GM19238 (cell line): ENCODE results near the gene PCDH1.

Experiments
- DNase-seq: peaks from one replicate; pipeline ENCODE4 v3.0.0; 2011; ENCODE audit warnings: low spot score; ENCODE audit not compliant: insufficient read length

The PCDH1 gene

DNA sequence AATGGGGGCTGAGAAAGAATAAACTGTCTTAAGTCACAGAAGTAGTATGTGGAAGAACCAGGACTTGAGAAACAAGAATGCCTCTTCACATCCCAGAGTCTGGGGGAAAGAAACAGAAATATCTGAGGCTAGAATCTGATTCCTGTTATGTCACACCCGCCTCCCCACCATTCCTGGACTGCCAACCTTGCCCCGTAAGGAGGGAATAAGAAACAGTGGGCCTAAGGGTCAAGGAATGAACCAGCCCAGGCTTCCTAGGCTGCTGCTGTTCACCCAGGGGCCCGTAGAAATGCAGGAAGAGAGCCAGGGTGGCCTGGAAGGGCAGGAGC lies 4.3 kb downstream of the PCDH1 start:
- no peak for DNase-seq

DNA sequence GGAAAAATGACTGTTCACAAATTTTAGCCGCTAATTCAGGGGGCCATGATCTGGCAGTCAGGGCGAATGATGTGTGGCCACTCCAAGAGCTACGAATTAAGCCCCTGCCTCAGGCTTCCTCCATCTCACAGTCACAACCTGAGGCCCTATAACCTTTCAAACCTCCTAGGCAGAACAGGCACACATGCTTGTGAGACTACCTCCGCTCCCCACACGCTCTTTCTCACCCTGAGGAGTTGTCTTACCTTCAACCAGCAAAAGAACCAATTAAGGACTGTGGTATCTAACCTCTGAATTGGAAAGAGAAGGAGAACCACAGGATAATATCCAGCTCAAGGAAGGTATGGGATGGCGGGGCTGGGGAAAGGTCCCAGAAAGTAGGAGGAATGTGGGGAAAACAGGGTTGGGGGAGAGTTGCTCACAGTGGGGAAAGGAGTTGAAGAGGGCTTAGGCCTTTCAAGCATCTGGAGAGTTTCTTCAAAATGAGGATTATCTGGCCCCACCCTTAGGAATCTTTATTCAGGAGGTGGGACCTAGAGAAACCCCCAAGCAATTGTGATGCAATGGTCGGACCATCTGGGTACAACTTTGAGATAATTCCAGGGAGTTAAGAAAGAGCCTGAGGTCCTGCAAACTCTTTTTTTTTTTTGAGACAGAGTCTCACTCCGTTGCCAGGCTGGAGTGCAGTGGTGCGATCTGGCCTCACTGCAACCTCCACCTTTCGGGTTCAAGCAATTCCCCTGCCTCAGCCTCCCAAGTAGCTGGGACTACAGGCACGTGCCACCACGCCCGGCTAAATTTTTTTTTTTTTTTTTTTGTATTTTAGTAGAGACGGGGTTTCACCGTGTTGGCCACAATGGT lies 5.5 kb downstream of the PCDH1 start:
- DNase-seq: no peak

DNA sequence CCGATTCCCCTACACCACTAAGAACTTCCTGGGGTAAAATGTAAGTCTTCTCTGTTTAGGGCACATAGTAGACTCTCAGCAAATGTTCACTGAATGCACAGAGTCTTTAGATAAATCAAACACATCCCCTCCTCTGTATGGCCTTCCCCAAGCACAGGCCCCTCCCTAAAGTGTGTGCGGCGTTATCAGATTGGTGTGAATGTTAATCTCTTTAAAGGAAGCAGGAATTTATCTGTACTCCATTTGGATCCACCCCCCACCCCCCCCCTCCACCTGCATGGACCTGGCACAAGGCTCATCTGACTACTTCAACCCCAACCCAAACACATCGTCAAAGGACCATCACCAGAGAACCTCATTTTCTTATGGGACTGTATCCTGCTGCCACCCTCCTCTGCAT lies 6.3 kb downstream of the PCDH1 start:
- no peak for DNase-seq

DNA sequence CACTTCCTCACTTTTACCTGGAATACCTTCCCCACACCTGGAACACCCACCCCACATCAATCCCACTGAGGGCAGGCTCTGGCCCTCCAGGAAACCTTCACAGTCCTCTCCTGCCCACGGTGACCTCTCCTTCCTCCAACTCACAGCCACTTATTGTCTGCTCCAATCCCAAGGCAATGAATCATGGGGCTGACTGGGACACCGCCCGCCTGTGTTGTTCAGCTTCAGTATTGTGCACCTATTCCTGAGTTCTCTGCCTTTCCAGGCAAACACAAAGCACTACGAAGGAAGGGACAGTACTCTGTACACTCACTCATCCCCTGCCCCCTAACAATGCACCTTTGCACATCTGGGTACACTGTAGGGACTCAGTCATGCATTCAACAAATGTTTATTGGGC lies 7.3 kb downstream of the PCDH1 start:
- DNase-seq: no peak

DNA sequence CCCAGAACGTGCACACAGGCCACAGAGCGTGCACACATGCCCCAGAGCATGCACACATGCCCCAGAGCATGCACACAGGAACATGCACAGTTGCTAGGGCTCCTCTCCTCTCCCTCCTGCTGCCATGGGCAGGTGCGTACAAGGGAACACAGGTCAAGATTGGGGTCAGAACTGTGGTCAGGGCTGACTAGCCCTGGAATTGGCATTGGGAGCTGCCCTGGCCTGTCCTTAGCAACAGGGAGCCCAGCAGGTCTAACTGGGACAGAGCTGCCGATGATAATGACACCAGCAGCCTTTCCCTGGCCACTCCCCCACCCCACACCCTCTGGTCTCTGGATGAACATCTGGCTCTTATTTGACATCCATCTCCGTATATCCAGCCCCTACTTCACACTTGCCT lies 8.0 kb downstream of the PCDH1 start:
- DNase-seq: no peak

DNA sequence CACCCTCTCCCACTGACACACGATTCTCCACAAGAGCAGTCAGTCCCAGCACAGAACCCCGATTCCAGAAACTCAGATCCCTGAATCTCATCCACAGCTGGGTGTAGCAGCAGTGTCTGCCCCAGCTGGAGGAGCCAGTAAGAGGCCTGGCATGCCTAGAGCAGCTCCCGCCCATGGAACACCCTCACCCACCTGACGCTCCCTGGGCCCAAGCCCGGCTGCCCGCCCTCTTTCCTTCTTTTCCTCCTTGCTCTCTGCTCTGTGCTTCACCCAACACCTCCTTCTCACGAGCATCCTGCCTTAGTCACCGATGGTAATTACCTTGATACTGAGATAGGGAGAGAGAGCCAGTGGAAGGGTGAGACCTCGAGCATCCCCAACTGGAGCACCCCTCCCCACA lies 8.7 kb downstream of the PCDH1 start:
- no peak for DNase-seq

DNA sequence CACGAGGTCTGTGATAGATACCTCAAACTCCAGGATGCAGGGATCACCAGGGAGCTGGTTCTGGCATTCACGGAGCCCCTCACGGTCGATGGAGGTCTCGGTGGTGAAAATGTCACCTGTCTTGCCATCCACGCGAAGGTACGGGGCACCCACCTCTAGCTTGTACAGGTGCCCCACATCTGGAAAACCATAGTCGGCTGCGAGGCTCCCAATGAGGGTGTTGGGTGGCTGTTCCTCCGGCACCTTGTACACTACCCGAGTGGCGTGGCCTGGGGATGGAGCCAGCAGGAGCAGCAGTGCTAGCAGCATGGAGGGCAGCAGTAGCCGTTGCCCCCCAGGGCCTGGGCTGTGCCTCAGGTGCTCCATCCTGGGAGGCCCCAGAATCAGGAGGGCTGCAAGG lies 9.2 kb downstream of the PCDH1 start:
- DNase-seq: no peak

DNA sequence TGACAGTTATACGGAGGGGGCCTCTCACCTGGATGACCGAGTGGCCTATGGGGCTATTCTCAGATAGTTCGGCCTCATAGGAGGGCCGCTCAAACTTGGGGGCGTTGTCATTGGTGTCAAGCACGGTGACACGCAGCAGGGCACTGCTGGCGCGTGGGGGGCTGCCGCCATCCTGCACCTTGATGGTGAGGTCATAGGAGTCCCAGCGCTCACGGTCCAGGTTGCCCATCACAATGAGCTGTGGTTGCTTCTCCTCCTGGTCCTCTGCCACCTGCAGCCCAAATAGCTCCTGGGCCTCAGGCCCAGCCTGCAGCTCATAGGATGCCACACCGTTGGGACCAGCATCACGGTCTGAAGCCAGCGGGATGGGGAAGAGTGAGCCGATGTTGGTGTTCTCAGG lies 9.7 kb downstream of the PCDH1 start:
- no peak for DNase-seq

DNA sequence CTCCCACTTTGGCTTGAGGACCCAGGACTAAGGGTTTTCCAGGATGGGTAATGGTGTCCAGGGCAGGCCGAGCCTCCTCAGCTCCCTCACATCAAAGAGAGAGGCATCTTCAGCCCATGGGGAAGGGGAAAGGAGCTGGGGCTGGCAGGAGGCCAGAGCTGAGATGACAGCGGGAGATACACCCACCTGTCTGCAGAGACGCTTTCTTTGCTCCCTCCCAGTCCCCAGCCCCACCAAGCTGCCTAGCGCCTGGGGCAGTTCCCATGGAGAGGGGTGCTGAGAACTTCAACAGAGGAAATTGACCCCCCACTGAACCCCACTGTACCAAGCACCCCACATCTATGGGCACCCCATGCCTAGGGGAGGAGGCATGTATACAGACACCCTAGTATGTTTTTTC lies 10.6 kb downstream of the PCDH1 start:
- DNase-seq: no peak

DNA sequence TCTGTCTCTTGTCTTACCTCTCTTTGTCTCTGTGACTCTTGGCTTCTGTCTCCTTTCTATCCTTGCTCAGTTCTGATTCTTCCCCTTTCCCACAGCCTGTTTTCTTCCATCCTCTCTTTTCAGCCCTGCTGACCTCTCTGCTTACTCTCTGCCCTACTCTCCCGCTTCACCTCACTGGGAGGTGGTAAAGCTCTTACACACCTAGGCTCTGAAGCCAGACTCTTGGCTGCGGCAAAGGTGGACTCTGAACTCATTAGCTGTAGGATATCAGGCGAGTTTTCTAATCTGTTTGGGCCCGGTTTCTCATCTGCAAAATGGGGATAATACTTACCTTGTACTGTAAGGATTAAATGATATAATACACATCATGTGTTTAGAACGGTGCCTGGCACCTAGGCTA lies 11.1 kb downstream of the PCDH1 start:
- DNase-seq: no peak

DNA sequence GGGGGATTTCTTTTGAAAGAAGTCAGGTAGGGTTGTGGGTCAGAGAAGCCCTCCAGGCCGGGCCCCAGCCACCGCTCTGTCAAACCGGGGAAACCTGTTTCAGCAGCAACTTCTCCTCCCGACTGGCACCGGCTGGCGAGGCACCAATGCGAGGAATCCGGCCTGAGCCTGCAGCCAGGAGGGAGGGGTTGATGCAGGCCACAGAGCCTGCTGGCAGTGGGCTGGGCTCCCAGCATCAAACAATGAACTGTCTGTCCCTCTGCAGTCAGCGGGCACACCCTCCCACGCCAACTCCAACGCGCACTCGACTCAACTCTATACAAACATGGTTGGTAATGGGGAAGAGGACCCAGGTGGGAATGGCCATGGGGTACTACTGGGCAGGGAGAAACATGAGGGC lies 12.1 kb downstream of the PCDH1 start:
- no peak for DNase-seq

DNA sequence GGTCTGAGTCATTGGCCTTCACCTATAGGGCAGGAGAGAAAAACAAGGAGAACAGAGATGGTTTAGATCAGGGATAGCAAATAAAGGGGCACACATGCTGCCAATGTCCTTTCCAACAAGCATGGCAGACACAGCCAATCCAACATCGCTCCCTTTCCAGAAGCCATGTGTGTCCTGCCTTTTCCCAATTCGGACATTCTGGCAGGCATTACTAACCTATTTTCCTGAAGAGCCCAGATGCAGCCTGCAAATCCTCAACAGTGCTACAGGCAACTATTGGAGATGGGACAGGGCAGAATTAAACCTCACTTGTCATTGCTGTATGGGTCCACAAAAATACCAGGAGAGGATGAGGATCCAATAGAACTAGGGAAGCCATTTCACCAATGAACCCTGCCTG lies 12.8 kb downstream of the PCDH1 start:
- no peak for DNase-seq

DNA sequence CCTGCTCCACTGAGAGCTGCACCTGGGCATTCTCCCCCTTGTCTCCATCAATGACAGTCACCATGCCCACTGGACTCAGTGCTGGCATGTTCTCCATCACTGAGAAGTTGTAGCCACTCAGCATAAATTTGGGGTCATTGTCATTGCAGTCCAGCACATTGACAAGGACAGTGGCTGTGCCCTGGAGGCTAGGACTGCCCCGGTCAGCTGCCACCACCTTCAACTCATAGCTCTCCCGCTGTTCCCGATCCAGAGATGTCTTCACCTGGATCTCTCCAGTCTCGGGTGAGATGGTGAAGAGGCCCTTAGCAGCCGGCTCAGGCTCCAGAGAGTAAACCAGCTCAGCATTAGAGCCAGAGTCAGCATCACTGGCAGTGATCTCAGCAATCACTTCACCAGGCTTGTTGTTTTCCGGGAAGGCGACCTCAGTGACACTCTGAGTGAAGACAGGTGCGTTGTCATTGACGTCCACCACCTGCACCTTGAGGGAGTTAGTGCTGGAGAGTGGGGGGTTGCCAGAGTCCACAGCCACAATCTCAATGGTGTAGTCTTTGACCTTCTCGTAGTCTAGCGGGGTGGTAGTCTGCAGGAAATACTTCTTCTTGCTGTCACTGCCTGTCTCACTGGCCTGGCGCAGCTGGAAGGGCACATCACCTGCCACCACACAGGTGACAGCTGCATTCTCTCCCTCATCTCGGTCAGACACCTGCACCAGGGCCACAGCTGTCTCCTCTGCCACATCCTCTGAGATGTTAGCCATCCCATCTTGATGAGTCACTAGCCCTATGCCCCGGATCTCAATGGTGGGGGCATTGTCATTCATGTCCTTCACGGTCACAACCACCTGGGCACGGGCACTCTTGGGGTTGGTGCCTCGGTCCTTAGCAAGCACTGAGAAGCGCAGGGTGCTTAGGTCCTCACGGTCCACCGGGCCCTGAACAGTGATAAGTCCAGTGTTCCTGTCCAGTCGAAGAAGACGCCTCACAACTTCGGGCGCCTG lies 13.5 kb downstream of the PCDH1 start:
- DNase-seq: no peak

DNA sequence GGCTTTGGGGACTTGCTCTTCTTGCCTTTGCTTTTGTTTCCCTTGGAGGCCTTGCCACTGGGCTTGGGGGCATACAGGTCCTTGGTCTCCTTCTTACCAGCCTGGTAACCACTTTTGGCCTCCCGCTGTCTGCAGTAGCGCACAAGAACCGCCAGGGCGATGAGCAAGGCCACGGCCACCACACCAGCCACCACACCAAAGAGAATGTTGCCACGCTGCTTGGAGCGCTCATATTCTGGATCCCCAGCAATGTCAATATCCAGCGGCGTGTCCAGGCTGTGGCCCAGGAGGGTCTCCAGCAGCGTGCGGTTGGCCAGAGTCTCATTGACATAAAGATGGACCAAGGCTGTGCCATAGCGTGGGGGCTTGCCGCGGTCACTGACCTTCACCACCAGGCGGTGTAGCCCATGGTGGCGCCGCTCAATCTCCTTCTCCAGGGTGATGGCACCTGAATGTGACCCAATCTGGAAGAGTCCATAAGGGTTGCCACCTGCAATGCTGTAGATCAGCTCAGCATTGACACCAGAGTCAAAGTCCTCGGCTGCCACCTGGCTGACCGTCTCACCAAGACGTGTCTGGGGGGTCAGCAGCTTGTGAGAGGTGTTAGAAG lies 14.5 kb downstream of the PCDH1 start:
- no peak for DNase-seq

DNA sequence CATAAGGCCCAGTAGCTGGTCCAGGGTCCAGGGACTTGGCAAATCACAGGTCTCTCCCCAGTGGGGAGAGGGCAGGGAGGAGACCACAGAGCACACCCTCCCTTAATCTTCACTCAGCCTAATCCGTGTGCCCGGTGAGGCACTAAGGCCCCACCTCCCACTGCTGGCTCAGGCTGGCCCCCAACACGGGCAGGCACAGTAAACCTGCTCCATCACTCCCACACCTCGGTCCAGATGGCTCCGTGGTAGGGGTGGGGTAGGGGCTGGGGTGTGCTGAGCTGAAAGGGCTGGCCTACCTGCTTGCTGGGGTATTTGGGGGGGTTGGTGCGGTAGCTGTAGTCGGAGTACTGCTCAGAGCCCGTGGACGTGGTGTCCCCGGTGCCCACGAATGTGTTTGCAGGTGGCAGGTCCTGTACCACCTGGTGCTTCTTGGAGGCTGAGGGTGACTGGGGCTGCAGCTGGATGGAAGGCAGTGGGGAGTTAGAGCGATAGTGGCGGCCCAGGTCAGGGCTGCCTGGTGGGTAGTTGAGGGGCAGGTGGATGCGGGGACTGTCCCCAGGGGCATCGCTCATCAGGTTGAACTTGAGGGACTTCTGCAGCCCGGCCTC lies 15.2 kb downstream of the PCDH1 start:
- no peak for DNase-seq

DNA sequence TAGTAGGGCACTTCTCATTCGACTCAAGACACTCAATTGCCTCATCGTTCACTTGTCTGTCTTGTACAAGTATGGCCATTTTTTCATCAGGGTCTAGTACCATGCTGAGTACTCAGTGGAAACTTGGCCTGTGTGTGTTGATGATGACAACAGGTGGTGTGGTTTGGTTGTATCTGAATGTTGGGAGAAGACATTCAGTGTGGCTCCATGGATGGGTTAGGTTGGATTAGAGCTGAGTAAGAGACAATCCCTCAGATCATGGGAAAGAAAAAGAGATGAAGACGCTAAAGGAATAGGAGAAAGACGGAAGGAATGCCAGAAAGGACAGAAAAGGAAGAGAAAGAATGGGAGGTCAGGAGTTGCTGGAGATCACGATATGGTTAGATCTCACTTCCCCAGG lies 17.0 kb downstream of the PCDH1 start:
- no peak for DNase-seq

DNA sequence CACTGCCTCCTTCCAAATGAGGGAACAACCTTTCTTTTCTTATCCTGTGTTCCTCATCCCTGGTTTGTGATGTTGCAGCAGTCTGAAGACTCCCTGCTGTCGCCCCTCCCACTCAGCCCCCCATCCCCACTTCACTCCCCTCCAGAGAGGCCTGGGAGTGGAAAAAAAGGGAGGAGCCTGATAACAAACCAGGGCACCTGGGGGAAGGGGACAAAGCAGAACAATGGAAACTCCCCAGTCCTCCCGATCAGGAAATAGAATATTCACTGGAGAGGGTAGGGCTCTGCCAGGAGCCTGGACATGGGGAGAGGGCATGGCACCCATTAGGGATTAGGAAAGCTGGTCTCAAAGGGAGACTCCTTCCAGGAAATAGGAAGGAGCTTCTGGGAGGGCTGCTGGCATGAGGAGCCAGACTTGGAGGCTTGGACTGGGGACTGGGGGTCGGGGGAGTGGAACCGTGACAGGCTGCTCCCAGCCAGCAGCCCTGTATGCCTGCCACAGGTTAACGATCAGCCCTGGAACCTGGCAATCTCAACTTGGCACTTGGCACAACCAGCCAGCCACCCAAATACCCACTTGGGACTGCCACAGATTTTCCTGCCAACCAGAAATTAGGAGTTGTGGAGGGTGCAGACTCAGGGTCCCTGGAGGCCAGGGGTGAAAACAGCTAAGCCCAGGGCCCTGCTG lies 20.0 kb downstream of the PCDH1 start:
- no peak for DNase-seq

DNA sequence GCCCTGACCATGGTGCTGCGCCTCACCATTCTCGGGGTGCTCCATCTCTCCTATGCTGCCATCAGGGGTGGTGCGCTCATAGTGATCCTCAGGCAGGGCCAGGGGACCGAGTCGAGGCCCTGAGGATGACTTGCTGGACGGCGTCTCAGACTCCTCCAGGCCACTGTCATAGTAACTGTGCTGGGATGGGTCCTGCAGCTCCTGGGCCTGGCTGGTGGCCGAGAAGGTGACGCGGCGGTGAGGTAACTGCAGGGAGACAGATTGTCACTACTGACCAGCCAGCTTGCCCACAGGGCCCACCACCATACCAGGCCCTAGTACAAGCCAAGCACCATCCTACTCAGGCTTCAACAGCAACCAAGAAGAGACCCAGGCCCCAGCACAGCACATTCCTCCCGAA lies 21.0 kb downstream of the PCDH1 start:
- no peak for DNase-seq

DNA sequence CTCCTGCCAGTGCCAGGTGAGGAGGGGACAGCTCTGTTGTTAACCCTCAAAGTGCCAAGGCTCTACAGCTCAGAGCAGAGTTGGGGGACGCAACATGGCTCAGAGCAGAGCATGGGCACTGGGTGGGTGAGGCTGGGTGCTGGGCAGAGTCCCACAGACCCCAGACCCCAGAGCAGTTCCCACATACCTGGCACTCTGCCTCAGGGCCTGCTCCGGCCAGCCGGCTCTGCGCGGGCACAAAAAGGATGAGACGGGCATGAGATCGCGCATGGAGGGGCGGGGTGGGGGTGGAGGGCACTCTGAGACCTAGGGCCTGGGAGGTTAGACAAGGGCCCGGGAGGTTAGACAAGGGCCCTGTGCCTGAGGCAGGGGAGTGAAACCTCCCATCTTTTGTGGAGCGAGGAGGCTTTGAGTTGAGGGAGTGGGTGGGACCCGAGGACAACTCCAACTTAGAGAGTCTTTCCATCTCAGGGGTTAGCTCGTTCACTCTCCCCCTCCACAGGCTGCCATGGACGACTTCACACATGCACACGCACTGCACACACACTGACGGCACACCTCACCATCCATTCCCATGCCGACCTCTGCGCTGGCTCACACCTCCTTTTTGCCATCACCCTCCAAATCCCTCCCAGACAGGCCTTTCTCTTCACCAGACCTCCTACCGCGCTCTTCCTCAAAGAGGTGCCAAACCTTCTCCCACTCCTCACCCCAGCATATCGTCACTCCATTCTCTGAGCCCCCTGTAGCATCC lies 22.0 kb downstream of the PCDH1 start:
- no peak for DNase-seq

DNA sequence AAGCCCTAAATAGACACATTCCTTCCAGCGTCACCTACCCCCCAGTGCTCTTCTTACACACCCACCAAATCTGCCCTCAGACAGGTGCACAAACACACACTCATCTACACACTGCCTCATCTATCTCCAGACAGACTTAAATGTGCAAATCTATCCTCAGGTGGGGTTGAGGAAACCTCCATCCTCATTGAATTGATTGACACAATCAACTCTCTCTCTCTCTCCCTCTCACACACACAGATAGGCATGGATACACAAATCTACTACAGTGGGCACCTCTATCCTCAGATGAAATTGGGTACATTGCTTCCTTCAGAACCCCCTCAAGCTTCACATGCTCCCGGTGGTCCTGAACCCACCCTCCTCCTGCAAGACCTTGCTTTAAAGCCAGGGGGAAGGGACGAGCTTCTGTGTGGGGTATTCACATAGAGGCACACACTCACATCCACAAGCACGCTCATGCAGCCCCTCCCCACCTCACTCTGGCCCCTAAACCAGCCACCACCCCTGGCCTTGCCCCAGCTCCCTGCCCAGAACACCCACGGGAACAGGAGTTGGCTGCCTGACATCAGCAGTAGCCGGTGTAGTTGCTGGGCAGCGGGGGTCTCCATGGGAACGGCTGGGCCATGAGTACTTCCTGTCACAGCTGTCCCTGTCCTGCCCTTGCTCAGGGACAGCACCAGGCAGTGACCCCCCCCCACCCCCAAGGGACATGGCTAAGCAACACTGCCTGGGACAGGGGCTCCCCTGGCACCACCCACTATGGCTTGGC lies 22.8 kb downstream of the PCDH1 start:
- no peak for DNase-seq
